Measurements from ENCODE around the gene NUDCD3.

NUDCD3 gene

GRCh38 chr7:44386139-44386913 is 104.1 kb downstream of the NUDCD3 start:
- in situ Hi-C loops (cut with HindIII; ENCODE audit: low sequenced_read_pairs): no loop called here

GRCh38 chr7:44385434-44386138 is 104.9 kb downstream of the NUDCD3 start:
- in situ Hi-C loops (cut with HindIII; ENCODE audit: low sequenced_read_pairs): no loop called here

- in situ Hi-C loops (cut with HindIII; ENCODE audit: low sequenced_read_pairs): no loop called here
These were observed 105.6 kb downstream of the NUDCD3 start for GRCh38 chr7:44384586-44385433.

GRCh38 chr7:44383566-44383965 is 106.9 kb downstream of the NUDCD3 start:
- in situ Hi-C loops (cut with HindIII; ENCODE audit: low sequenced_read_pairs): no loop called here

GRCh38 chr7:44382459-44383265 is 107.8 kb downstream of the NUDCD3 start:
- in situ Hi-C loops (cut with HindIII; ENCODE audit: low sequenced_read_pairs): no loop called here

- in situ Hi-C loops (cut with HindIII; ENCODE audit: low sequenced_read_pairs): no loop called here
These were observed 108.8 kb downstream of the NUDCD3 start for GRCh38 chr7:44381494-44382220.

GRCh38 chr7:44380831-44381493 is 109.5 kb downstream of the NUDCD3 start:
- in situ Hi-C loops (cut with HindIII; ENCODE audit: low sequenced_read_pairs): no loop called here

- in situ Hi-C loops (cut with HindIII; ENCODE audit: low sequenced_read_pairs): no loop called here
These were observed 110.1 kb downstream of the NUDCD3 start for GRCh38 chr7:44380189-44380830.

GRCh38 chr7:44379366-44380188 is 110.9 kb downstream of the NUDCD3 start:
- in situ Hi-C loops (cut with HindIII; ENCODE audit: low sequenced_read_pairs): no loop called here

- in situ Hi-C loops (cut with HindIII; ENCODE audit: low sequenced_read_pairs): no loop called here
These were observed 111.7 kb downstream of the NUDCD3 start for GRCh38 chr7:44378744-44379143.

GRCh38 chr7:44377681-44378421 is 112.6 kb downstream of the NUDCD3 start:
- in situ Hi-C loops (cut with HindIII; ENCODE audit: low sequenced_read_pairs): no loop called here

- in situ Hi-C loops (cut with HindIII; ENCODE audit: low sequenced_read_pairs): no loop called here
These were observed 113.4 kb downstream of the NUDCD3 start for GRCh38 chr7:44377134-44377463.

- in situ Hi-C loops (cut with HindIII; ENCODE audit: low sequenced_read_pairs): no loop called here
These were observed 113.9 kb downstream of the NUDCD3 start for GRCh38 chr7:44376429-44377133.

GRCh38 chr7:44375926-44376342 is 114.5 kb downstream of the NUDCD3 start:
- in situ Hi-C loops (cut with HindIII; ENCODE audit: low sequenced_read_pairs): no loop called here

- in situ Hi-C loops (cut with HindIII; ENCODE audit: low sequenced_read_pairs): no loop called here
These were observed 115.2 kb downstream of the NUDCD3 start for GRCh38 chr7:44375236-44375699.

- in situ Hi-C loops (cut with HindIII; ENCODE audit: low sequenced_read_pairs): no loop called here
These were observed 116.3 kb downstream of the NUDCD3 start for GRCh38 chr7:44374007-44374763.

Data from endothelial cell of hepatic sinusoid (primary cell).